ENCODE measurements around the gene YPEL1. TPM values are rescaled to one million over a fixed set of nuclear protein-coding genes. Genes with fewer than 3 reads are reported as not detected.

YPEL1 gene
- total RNA-seq, 1 experiment from 2014 or later: 3.1 TPM

DNA sequence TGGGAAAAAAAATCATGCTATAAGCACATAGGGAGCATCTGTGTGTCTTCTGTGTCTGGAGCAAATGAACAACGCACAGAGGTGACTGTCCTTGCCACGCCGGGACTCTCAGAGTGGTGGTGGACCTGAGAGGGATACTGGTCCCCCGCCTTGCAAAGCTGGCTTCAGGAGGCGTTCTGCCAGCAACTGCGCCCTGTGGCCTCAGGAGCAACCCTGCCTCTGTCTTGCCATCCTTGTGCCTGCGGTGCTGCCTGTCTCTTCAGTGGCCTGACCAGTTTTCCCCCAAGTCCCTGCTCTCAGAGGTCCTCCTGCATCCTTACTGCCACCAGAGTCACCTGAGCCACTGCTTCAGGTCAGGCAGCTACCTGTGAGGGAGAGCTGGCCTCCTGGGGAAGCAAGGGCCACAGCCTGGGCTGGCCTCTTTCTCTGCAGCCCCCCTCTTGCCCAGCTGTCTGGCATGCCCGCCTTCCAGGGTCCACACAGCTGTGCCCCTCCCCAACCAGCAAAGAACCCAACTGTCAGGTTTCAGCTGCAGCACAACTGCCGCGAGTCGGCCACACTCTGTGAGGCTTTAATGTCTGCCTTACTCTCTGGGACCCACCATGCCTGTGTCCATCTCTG, 30.4 kb upstream of the YPEL1 start (continued):
- TF ChIP-seq EZH2phosphoT487 (IDR thresholded peaks at IDR 0.05; ENCODE audit: borderline replicate concordance) (no peak), RAD21 (IDR thresholded peaks at IDR 0.05; ENCODE audit: low read depth) (no peak), ZNF274 (IDR thresholded peaks at IDR 0.05; ENCODE audit: low read depth, low read length) (no peak), POLR2A (IDR thresholded peaks at IDR 0.05; ENCODE audit: borderline replicate concordance, extremely low read depth, insufficient read depth, insufficient read length) (no peak)

DNA sequence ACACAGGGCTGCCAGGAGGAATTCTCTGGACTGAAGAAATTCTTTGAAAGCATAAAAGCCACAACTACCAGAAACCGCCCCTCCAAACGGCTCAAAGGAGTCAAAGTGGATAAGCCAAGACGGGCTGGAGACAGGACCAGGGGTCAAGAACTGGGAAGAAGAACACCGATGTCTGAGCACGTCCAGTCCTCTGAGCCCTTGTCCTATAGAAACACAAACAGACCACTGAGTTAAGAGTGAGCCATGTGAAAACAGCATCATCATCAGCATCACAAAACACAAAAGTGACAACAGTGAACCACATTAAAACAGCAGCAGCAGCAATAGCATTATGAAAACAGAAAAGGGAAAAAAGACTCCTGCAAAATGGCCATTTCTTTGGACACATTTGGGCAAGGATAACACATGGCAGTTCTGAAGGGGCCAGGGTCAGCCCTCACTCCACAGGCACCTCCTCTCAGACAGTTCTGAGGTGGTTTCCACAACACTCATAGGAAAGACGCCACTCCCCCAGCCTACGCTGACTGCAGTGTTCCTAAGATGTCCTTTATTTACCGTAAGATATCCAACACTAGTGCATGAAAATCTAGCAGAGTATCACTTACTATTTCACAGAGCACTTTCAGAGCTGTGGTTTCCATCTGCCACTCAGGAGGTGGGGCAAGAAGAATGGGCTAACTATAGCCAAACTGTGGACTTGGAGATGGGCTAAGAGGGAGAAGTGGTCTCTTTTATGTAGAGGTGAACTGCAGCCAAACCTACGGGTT, 28.6 kb upstream of the YPEL1 start:
- CTCF ChIA-PET: no interaction called here
- POLR2A ChIA-PET: no interaction called here
- Histone ChIP-seq H3K4me3 (replicated peaks in 1 of 2; ENCODE audit: low read depth in 1 of 2, low read length in 2 of 2) (no peak overlapping the region), H3K79me2 (ENCODE audit: insufficient read depth, low read length) (no peaks in the 10 kb centered on the region), H3K4me1 (ENCODE audit: control insufficient read depth in 1 of 2, insufficient read depth in 2 of 2, low read length in 2 of 2) (no peaks in the 10 kb centered on the region), H3K27me3 (ENCODE audit: insufficient read depth, low read length) (no peaks in the 10 kb centered on the region), H3K4me2 (ENCODE audit: low read length) (no peak overlapping the region), H3K9me3 (ENCODE audit: control insufficient read depth in 1 of 2, insufficient read depth in 1 of 2, low read depth in 1 of 2, low read length in 2 of 2) (no peaks in the 10 kb centered on the region), H3K36me3 (ENCODE audit: control insufficient read depth in 1 of 2, insufficient read depth in 2 of 2, low read length in 2 of 2) (peaks cover 42 to 44% of the 10 kb centered on the region in 2 experiments; a peak in 3 of 4 replicates), H3K9ac (ENCODE audit: low read length) (no peak overlapping the region), H4K20me1 (ENCODE audit: insufficient read depth) (no peaks in the 10 kb centered on the region), H3K27ac (ENCODE audit: low read depth, low read length) (no peak overlapping the region), H2AFZ (ENCODE audit: low read depth, low read length, poor library complexity, severe bottlenecking) (no peak overlapping the region), H3K9me2 (ENCODE audit: insufficient read depth) (no peaks in the 10 kb centered on the region)
- no peak for ATAC-seq
- TF ChIP-seq, protein P1, sequence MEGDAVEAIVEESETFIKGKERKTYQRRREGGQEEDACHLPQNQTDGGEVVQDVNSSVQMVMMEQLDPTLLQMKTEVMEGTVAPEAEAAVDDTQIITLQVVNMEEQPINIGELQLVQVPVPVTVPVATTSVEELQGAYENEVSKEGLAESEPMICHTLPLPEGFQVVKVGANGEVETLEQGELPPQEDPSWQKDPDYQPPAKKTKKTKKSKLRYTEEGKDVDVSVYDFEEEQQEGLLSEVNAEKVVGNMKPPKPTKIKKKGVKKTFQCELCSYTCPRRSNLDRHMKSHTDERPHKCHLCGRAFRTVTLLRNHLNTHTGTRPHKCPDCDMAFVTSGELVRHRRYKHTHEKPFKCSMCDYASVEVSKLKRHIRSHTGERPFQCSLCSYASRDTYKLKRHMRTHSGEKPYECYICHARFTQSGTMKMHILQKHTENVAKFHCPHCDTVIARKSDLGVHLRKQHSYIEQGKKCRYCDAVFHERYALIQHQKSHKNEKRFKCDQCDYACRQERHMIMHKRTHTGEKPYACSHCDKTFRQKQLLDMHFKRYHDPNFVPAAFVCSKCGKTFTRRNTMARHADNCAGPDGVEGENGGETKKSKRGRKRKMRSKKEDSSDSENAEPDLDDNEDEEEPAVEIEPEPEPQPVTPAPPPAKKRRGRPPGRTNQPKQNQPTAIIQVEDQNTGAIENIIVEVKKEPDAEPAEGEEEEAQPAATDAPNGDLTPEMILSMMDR (IDR thresholded peaks at IDR 0.05 in 2 of 3, conservative IDR thresholded peaks at IDR 0.05 in 1 of 3; ENCODE audit: borderline replicate concordance in 1 of 3, insufficient read depth in 1 of 3, low read depth in 2 of 3, low read length in 2 of 3): no peak
- TF ChIP-seq POLR2AphosphoS5 (IDR thresholded peaks at IDR 0.05; ENCODE audit: low read depth, low read length) (no peak), SIN3A (IDR thresholded peaks at IDR 0.05; ENCODE audit: low read depth) (no peak), SP1 (IDR thresholded peaks at IDR 0.05; ENCODE audit: low read depth) (no peak), EZH2phosphoT487 (IDR thresholded peaks at IDR 0.05; ENCODE audit: borderline replicate concordance) (no peak), ELF1 (IDR thresholded peaks at IDR 0.05; ENCODE audit: borderline replicate concordance, low read depth) (no peak), SRF (IDR thresholded peaks at IDR 0.05; ENCODE audit: low read depth) (no peak)
- TF ChIP-seq, protein P2, sequence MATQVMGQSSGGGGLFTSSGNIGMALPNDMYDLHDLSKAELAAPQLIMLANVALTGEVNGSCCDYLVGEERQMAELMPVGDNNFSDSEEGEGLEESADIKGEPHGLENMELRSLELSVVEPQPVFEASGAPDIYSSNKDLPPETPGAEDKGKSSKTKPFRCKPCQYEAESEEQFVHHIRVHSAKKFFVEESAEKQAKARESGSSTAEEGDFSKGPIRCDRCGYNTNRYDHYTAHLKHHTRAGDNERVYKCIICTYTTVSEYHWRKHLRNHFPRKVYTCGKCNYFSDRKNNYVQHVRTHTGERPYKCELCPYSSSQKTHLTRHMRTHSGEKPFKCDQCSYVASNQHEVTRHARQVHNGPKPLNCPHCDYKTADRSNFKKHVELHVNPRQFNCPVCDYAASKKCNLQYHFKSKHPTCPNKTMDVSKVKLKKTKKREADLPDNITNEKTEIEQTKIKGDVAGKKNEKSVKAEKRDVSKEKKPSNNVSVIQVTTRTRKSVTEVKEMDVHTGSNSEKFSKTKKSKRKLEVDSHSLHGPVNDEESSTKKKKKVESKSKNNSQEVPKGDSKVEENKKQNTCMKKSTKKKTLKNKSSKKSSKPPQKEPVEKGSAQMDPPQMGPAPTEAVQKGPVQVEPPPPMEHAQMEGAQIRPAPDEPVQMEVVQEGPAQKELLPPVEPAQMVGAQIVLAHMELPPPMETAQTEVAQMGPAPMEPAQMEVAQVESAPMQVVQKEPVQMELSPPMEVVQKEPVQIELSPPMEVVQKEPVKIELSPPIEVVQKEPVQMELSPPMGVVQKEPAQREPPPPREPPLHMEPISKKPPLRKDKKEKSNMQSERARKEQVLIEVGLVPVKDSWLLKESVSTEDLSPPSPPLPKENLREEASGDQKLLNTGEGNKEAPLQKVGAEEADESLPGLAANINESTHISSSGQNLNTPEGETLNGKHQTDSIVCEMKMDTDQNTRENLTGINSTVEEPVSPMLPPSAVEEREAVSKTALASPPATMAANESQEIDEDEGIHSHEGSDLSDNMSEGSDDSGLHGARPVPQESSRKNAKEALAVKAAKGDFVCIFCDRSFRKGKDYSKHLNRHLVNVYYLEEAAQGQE (IDR thresholded peaks at IDR 0.05; ENCODE audit: low read depth): no peak
- TF ChIP-seq, protein P3, sequence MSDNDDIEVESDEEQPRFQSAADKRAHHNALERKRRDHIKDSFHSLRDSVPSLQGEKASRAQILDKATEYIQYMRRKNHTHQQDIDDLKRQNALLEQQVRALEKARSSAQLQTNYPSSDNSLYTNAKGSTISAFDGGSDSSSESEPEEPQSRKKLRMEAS (IDR thresholded peaks at IDR 0.05): no peak
- TF ChIP-seq, protein P4, sequence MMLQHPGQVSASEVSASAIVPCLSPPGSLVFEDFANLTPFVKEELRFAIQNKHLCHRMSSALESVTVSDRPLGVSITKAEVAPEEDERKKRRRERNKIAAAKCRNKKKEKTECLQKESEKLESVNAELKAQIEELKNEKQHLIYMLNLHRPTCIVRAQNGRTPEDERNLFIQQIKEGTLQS (IDR thresholded peaks at IDR 0.05): no peak
- no TSS peak for BruUV-seq (replicated peaks)
- DNase-seq (ENCODE audit: low read depth, low spot score): no peak
- RAD21 ChIA-PET (ENCODE audit: low non-redundant PET in 1 of 2, low total read pairs in 2 of 2, uncharacterized antibody in 2 of 2, unreplicated experiment in 2 of 2): no interaction called here
- intact Hi-C loops (cut with micrococcal nuclease): no loop called here
